Activated naive CD8-positive, alpha-beta T cell treated with anti-CD3 and anti-CD28 coated beads for 36 hours (primary cell): ENCODE data around the gene DDR1. TPM values are rescaled to one million over a fixed set of nuclear protein-coding genes. Genes with fewer than 3 reads are reported as not detected.

ENCODE experiments used
- total RNA-seq, 2 experiments: library from RNA; stranded (reverse); gene quantifications; one replicate each; pipeline ENCODE4 v1.2.3, GENCODE V29; 2021

Gene DDR1
- total RNA-seq, 2 experiments from 2014 or later = 12.0 to 13.7 TPM

Other genes starting within 250 kb of the DDR1 start
- gene C6orf136, start 237.4 kb upstream of the DDR1 start, total RNA-seq = 10 to 100 TPM; 35.8 to 37.1 TPM
- gene DHX16, start 211.5 kb upstream of the DDR1 start, total RNA-seq = 10 to 100 TPM; 40.4 to 42.1 TPM
- gene PPP1R18, start 197.9 kb upstream of the DDR1 start, total RNA-seq = 100 to 1,000 TPM; 102 to 106 TPM
- gene NRM, start 193.5 kb upstream of the DDR1 start, total RNA-seq = 10 to 100 TPM; 19.7 to 20.2 TPM
- 10 to 100 TPM; 63.2 to 67.0 TPM for gene MDC1, start 167.2 kb upstream of the DDR1 start, total RNA-seq
- 1,000 to 10,000 TPM; 1,515 to 1,538 TPM for gene TUBB, start 164.2 kb upstream of the DDR1 start, total RNA-seq
- gene FLOT1, start 141.8 kb upstream of the DDR1 start, total RNA-seq = 100 to 1,000 TPM; 104 to 107 TPM
- gene IER3, start 140.0 kb upstream of the DDR1 start, total RNA-seq = 100 to 1,000 TPM; 295 to 310 TPM
- gene GTF2H4, start 23.7 kb downstream of the DDR1 start, total RNA-seq = 10 to 100 TPM; 44.5 to 46.4 TPM
- gene VARS2, start 29.7 kb downstream of the DDR1 start, total RNA-seq = 10 to 100 TPM; 79.5 to 80.9 TPM
- not detected for gene SFTA2, start 47.7 kb downstream of the DDR1 start, total RNA-seq
- gene MUCL3, start 56.5 kb downstream of the DDR1 start, total RNA-seq = not detected
- gene MUC21, start 99.2 kb downstream of the DDR1 start, total RNA-seq = not detected
- not detected for gene MUC22, start 126.0 kb downstream of the DDR1 start, total RNA-seq
- gene C6orf15, start 228.1 kb downstream of the DDR1 start, total RNA-seq = not detected
- gene PSORS1C1, start 230.3 kb downstream of the DDR1 start, total RNA-seq = under 1 TPM in 1 of 2 experiments, not detected in 1; 0.19 TPM
- not detected for gene CDSN, start 235.9 kb downstream of the DDR1 start, total RNA-seq